WTC11 (cell line): ENCODE measurements around the gene GLIPR1L2.

Experiments used
- TF ChIP-seq, protein P1 (sequence below): fragments of 200-600 bp; IDR thresholded peaks from 2 replicates; pipeline ENCODE4 v1.8.0; 2022; ENCODE audit warnings: antibody characterized with exemption
- TF ChIP-seq, protein P2 (sequence below): sonication (generic); formaldehyde crosslinking; IDR thresholded peaks from 2 replicates; pipeline ENCODE4 v1.8.0; 2023; ENCODE audit warnings: mild to moderate bottlenecking, missing genetic modification reagents
- TF ChIP-seq, protein P3 (sequence below): sonication (generic); formaldehyde crosslinking; IDR thresholded peaks from 2 replicates; pipeline ENCODE4 v1.8.1; 2023; ENCODE audit warnings: mild to moderate bottlenecking, missing genetic modification reagents, moderate library complexity

DNA sequence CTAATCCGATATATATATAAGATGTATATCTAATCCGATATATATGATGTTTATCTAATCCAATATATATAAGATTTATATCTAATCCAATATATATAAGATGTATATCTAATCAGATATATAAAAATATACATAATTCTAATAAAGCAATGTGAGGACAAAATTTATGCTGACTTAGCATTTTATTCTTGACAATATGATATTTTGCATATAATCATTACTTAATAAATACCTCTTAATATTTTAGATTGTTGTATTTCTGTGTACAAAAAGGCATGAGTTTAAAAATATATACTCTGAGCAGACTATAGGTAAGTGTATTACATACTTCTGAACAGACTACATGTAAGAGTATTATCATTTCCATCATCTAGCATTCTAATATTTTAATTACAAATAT is 18.9 kb downstream of the GLIPR1L2 start:
- TF ChIP-seq, protein P1, sequence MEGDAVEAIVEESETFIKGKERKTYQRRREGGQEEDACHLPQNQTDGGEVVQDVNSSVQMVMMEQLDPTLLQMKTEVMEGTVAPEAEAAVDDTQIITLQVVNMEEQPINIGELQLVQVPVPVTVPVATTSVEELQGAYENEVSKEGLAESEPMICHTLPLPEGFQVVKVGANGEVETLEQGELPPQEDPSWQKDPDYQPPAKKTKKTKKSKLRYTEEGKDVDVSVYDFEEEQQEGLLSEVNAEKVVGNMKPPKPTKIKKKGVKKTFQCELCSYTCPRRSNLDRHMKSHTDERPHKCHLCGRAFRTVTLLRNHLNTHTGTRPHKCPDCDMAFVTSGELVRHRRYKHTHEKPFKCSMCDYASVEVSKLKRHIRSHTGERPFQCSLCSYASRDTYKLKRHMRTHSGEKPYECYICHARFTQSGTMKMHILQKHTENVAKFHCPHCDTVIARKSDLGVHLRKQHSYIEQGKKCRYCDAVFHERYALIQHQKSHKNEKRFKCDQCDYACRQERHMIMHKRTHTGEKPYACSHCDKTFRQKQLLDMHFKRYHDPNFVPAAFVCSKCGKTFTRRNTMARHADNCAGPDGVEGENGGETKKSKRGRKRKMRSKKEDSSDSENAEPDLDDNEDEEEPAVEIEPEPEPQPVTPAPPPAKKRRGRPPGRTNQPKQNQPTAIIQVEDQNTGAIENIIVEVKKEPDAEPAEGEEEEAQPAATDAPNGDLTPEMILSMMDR: no peak
- TF ChIP-seq, protein P2, sequence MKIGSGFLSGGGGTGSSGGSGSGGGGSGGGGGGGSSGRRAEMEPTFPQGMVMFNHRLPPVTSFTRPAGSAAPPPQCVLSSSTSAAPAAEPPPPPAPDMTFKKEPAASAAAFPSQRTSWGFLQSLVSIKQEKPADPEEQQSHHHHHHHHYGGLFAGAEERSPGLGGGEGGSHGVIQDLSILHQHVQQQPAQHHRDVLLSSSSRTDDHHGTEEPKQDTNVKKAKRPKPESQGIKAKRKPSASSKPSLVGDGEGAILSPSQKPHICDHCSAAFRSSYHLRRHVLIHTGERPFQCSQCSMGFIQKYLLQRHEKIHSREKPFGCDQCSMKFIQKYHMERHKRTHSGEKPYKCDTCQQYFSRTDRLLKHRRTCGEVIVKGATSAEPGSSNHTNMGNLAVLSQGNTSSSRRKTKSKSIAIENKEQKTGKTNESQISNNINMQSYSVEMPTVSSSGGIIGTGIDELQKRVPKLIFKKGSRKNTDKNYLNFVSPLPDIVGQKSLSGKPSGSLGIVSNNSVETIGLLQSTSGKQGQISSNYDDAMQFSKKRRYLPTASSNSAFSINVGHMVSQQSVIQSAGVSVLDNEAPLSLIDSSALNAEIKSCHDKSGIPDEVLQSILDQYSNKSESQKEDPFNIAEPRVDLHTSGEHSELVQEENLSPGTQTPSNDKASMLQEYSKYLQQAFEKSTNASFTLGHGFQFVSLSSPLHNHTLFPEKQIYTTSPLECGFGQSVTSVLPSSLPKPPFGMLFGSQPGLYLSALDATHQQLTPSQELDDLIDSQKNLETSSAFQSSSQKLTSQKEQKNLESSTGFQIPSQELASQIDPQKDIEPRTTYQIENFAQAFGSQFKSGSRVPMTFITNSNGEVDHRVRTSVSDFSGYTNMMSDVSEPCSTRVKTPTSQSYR (CRISPR knock-in tag): no peak
- TF ChIP-seq, protein P3, sequence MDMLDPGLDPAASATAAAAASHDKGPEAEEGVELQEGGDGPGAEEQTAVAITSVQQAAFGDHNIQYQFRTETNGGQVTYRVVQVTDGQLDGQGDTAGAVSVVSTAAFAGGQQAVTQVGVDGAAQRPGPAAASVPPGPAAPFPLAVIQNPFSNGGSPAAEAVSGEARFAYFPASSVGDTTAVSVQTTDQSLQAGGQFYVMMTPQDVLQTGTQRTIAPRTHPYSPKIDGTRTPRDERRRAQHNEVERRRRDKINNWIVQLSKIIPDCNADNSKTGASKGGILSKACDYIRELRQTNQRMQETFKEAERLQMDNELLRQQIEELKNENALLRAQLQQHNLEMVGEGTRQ (CRISPR knock-in tag): no peak
